Activated CD8-positive, alpha-beta T cell treated with anti-CD3 and anti-CD28 coated beads for 36 hours (primary cell): ENCODE data around the gene PTPRN2. TPM values are rescaled to one million over a fixed set of nuclear protein-coding genes. Genes with fewer than 3 reads are reported as not detected.

Source experiments
- ATAC-seq: fragments of 200-7000 bp; cut with Tn5 transposase; one replicate; pipeline ENCODE4 v1.10.0; 2021; ENCODE audit warnings: mild to moderate bottlenecking, moderate library complexity
- CTCF ChIA-PET: fragments of 350-600 bp; sonication (Branson Sonifier 250); formaldehyde crosslinking; loops from one replicate; lab custom pipeline; 2021; ENCODE audit warnings: antibody characterized with exemption; lab: Charles Lee
- POLR2A ChIA-PET: fragments of 350-600 bp; sonication (Branson Sonifier 250); formaldehyde crosslinking; loops from one replicate; lab custom pipeline; 2021; ENCODE audit warnings: antibody characterized with exemption; lab: Charles Lee
- DNase-seq: peaks from one replicate; pipeline ENCODE4 v3.0.0-alpha.2; 2020
- H3K27ac Mint-ChIP-seq: one replicate; pipeline ENCODE4 v1.8.0; 2021; ENCODE audit warnings: mild to moderate bottlenecking, mixed read lengths
- H3K27me3 Mint-ChIP-seq: one replicate; pipeline ENCODE4 v1.8.0; 2021; ENCODE audit warnings: mixed read lengths
- H3K36me3 Mint-ChIP-seq: one replicate; pipeline ENCODE4 v1.8.0; 2021; ENCODE audit warnings: low read depth, mixed read lengths
- H3K4me1 Mint-ChIP-seq: one replicate; pipeline ENCODE4 v1.8.0; 2021; ENCODE audit warnings: low read depth, mixed read lengths
- H3K4me3 Mint-ChIP-seq: one replicate; pipeline ENCODE4 v1.8.0; 2021; ENCODE audit warnings: mild to moderate bottlenecking, moderate library complexity, mixed read lengths
- H3K9me3 Mint-ChIP-seq: one replicate; pipeline ENCODE4 v1.8.0; 2021; ENCODE audit warnings: mixed read lengths
- CTCF ChIP-seq: fragments of 200-600 bp; IDR thresholded peaks from one replicate; pipeline ENCODE4 v1.8.0; 2022; ENCODE audit warnings: antibody characterized with exemption, mild to moderate bottlenecking
- intact Hi-C: fragments of 100-400 bp; cut with micrococcal nuclease; formaldehyde crosslinking; loops from one replicate; pipeline ENCODE4 v1.10.0; 2022
- total RNA-seq, 2 experiments: library from RNA; stranded (reverse); gene quantifications; one replicate each; pipeline ENCODE4 v1.2.3, GENCODE V29; 2021

The PTPRN2 gene
- total RNA-seq, 2 experiments from 2014 or later, result 0.49 to 0.65 TPM

DNA sequence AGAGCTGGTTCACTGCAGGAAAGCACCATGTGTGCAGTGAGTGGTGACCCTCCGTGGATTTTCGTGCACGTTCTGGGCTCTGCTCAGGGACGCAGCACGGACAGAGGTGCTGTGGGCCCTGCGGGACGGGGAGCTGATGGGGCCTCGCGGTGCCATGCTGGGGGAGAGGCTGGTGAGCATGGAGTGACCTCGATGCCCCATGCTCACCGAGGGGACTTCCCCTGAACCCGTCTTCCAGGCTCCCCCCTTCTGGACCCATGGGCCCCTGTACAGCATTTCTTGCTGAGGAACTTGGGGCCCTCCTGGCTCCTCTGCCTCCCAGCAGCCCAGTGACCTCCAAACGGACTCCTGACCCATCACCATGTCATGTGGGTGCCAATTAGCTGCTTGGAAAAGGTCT lies 997.1 kb downstream of the PTPRN2 start:
- peaks cover 15% of the 10 kb centered on the region for H3K27me3 Mint-ChIP-seq
- H3K9me3 Mint-ChIP-seq, result no peaks in the 10 kb centered on the region
- H3K4me1 Mint-ChIP-seq, result peaks cover 7% of the 10 kb centered on the region
- DNase-seq (no peak), ATAC-seq (no peak)
- no peak for TF ChIP-seq CTCF
- ChIA-PET CTCF (no interaction called here), POLR2A (no interaction called here)
- H3K36me3 Mint-ChIP-seq, result no peaks in the 10 kb centered on the region
- no peak overlapping the region for H3K4me3 Mint-ChIP-seq
- intact Hi-C loops, result no loop called here
- H3K27ac Mint-ChIP-seq, result no peak overlapping the region

DNA sequence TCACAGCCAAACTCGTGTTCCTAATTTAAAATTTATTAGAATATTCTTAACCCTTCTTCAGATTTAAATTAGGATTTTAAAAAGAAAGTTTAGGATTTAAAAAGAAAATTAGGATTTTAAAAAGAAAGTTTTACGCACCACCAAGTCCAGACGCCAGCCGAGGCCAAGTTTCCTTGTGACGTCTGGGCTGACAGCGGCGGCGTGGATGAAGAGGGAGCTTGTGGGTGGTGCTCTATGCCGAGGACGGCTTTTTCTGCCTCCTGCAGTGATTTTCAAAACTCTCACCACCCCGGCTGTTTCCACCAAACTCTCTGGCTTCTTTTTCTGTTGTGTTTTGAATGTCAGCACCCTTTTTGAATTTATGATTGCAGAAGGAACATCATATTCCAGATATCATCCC lies 997.9 kb downstream of the PTPRN2 start:
- H3K9me3 Mint-ChIP-seq, result no peaks in the 10 kb centered on the region
- no peaks in the 10 kb centered on the region for H3K36me3 Mint-ChIP-seq
- H3K4me3 Mint-ChIP-seq, result no peak overlapping the region
- H3K4me1 Mint-ChIP-seq, result peaks cover 10% of the 10 kb centered on the region
- peaks cover 20% of the 10 kb centered on the region for H3K27me3 Mint-ChIP-seq
- TF ChIP-seq CTCF, result no peak
- DNase-seq (no peak), ATAC-seq (no peak)
- CTCF ChIA-PET, result no interaction called here
- H3K27ac Mint-ChIP-seq, result no peak overlapping the region
- POLR2A ChIA-PET, result interaction anchor here (0.9 kb wide), 1 partner anchor 11 kb away, joined by 4 read pairs; no protein-coding TSS in a partner anchor
- intact Hi-C loops, result no loop called here

- no peaks in the 10 kb centered on the region for H3K9me3 Mint-ChIP-seq
- H3K4me3 Mint-ChIP-seq, result no peak overlapping the region
- ChIA-PET CTCF (no interaction called here), POLR2A (interaction anchor here (0.6 kb wide), 1 partner anchor 234 kb away, joined by 3 read pairs; no protein-coding TSS in a partner anchor)
- H3K36me3 Mint-ChIP-seq, result no peaks in the 10 kb centered on the region
- H3K27me3 Mint-ChIP-seq, result peaks cover 24% of the 10 kb centered on the region
- peaks cover 12% of the 10 kb centered on the region for H3K4me1 Mint-ChIP-seq
- intact Hi-C loops, result no loop called here
- no peak for TF ChIP-seq CTCF
- DNase-seq, result no peak
- no peak for ATAC-seq
- H3K27ac Mint-ChIP-seq, result no peak overlapping the region
Observed at GRCh38 chr7:157587805-157588560, 999.6 kb downstream of the PTPRN2 start.

GRCh38 chr7:157587051-157587804 lies 1000.4 kb downstream of the PTPRN2 start:
- POLR2A ChIA-PET, result interaction anchor here (0.6 kb wide), 1 partner anchor 233 kb away, joined by 3 read pairs; no protein-coding TSS in a partner anchor
- Mint-ChIP-seq H3K4me1 (peaks cover 12% of the 10 kb centered on the region), H3K9me3 (no peaks in the 10 kb centered on the region), H3K27ac (no peak overlapping the region), H3K36me3 (no peaks in the 10 kb centered on the region), H3K27me3 (peaks cover 24% of the 10 kb centered on the region), H3K4me3 (no peak overlapping the region)
- intact Hi-C loops, result no loop called here
- no peak for TF ChIP-seq CTCF
- ATAC-seq (no peak), DNase-seq (no peak)
- CTCF ChIA-PET, result no interaction called here

DNA sequence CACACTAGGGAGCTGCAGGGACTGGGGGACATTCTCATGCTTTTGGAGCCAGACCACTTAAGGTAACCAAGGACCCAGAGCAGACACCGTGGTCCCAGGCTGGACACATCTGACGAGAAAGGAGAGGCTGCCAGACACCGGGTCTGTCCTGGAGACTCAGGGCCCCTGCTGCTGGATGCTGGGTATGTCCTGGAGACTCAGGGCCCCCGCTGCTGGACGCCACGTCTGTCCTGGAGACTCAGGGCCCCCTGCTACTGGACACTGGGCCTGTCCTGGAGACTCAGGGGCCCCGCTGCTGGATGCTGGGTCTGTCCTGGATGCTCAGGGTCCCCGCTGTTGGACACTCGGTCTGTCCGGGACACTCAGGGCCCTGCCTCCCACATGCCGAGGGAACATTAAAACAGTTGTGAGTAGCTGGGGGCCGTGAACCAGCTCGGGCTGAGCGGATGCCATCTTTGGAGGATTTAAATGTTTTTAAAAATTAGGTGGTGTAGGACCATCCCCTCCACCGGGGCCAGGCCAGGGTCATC lies 1001.1 kb downstream of the PTPRN2 start:
- H3K4me1 Mint-ChIP-seq, result peaks cover 12% of the 10 kb centered on the region
- intact Hi-C loops, result no loop called here
- no peaks in the 10 kb centered on the region for H3K36me3 Mint-ChIP-seq
- no peak overlapping the region for H3K4me3 Mint-ChIP-seq
- TF ChIP-seq CTCF, result no peak
- ATAC-seq (no peak), DNase-seq (no peak)
- no peak overlapping the region for H3K27ac Mint-ChIP-seq
- ChIA-PET POLR2A (no interaction called here), CTCF (no interaction called here)
- peaks cover 24% of the 10 kb centered on the region for H3K27me3 Mint-ChIP-seq
- no peaks in the 10 kb centered on the region for H3K9me3 Mint-ChIP-seq
